ENCODE measurements around the gene NCR3LG1.
"Not testable (repeated sequence)": the region's sequence is repeated elsewhere in the genome, so short reads cannot be mapped to it uniquely, and the experiment has no call there.

Gene NCR3LG1

DNA sequence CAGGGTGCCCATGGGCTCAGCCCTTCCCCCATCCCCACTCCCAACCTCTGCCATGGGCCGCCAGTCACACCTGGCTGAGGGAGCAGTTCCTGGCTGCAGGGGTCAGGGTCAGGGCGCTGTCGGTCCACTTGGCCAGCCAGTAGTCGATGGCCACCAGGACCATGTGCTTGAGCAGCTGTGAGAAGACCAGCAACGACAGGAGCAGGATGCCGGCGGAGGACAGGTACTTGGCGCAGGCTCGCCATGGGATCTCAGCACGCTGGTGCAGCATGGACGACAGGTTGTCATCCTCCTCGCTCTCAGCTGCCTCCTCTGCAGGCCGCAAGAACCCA, 55.2 kb downstream of the NCR3LG1 start:
- intact Hi-C loops (cut with DNase I), result no loop called here
- DNase-seq, result peak in 2 of 10 donors; percentile 50 to 81

- intact Hi-C loops (cut with DNase I), result no loop called here
- peak in 1 of 10 donors; percentile 34 for DNase-seq
These were observed 56.0 kb downstream of the NCR3LG1 start for GRCh38 chr11:17407575-17407974.

DNA sequence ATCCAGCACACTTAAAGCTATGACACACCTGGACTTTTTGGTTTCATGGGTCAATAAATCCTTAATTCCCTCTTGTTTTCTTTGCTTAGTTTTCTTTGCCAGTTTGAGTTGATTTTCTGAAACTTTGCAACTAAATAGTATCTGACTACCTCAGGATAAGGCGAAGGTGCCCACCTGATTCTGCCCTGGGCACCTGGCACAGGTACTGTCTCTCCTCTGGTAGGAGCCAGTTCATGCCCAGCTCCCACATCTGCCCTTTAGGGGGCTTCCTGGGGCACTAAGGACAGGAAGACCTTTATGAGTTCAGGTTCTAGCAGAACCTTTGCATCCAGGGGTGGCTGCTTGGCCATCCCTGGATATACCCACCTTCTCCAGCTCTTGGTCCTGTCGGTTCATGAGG, 56.4 kb downstream of the NCR3LG1 start:
- intact Hi-C loops (cut with DNase I), result no loop called here
- DNase-seq, result peak in 1 of 10 donors; percentile 24

DNA sequence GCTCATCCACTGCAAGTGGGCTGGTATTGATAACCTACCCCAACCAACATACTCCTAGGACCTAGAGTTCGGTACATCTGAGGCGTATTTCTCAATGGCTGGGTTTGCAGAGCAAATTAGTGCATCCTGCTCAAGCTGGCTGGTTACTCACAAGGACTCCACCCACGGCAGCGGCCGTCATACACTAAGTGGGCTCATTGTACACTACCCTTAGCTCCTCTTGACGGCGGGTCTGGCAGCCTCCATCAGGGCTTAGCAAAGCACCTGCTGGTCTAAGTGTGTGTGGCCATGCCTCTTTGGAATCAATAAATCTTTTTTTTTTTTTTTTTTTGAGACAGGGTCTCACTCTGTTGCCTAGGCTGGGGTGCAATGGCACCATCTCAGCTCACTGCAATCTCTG, 57.0 kb downstream of the NCR3LG1 start:
- intact Hi-C loops (cut with DNase I), result no loop called here
- peak in 1 of 10 donors; percentile 66 for DNase-seq

- intact Hi-C loops (cut with DNase I), result no loop called here
- DNase-seq, result peak in 1 of 10 donors; percentile 29
These were observed 59.2 kb downstream of the NCR3LG1 start for GRCh38 chr11:17410606-17411379.

GRCh38 chr11:17411418-17411817, 59.8 kb downstream of the NCR3LG1 start:
- intact Hi-C loops (cut with DNase I), result no loop called here
- peak in 1 of 10 donors; percentile 21 for DNase-seq

GRCh38 chr11:17412488-17413180, 61.0 kb downstream of the NCR3LG1 start:
- peak in 2 of 10 donors; percentile 18 to 58 for DNase-seq
- intact Hi-C loops (cut with DNase I), result no loop called here

GRCh38 chr11:17413414-17414316, 62.1 kb downstream of the NCR3LG1 start:
- intact Hi-C loops (cut with DNase I), result no loop called here

GRCh38 chr11:17414317-17414737, 62.7 kb downstream of the NCR3LG1 start:
- peak in 2 of 10 donors; percentile 29 to 78 for DNase-seq
- intact Hi-C loops (cut with DNase I), result no loop called here

More at GRCh38 chr11:17413414-17414316, 62.1 kb downstream of the NCR3LG1 start:
- DNase-seq, result peak in 3 of 10 donors; percentile 11 to 72 (median 35)

DNA sequence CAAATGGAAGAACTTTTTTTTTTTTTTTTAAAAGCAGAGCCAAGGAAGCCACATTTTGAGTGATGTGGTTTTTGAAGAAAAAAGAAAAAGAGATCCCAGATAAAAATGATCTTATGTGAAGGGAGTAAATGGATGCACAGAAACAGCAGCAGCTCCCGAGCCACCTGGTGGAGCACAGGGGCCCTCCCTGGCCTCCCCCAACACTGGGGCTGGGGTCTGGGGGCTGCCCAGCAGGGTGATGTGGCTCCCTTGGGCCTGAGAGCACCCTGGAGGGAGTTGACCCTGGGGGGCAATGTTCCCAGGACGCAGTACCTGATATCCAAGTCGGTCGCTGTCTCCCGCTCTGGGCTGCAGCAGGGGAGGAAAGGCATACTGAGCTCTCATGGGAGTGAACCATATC, 63.4 kb downstream of the NCR3LG1 start:
- peak in 2 of 10 donors; percentile 21 to 35 for DNase-seq
- intact Hi-C loops (cut with DNase I), result no loop called here

GRCh38 chr11:17415523-17416104, 64.0 kb downstream of the NCR3LG1 start:
- peak in 3 of 10 donors; percentile 40 to 75 (median 68) for DNase-seq
- intact Hi-C loops (cut with DNase I), result no loop called here

- no peak for DNase-seq
- intact Hi-C loops (cut with DNase I), result no loop called here
These were observed 64.9 kb downstream of the NCR3LG1 start for GRCh38 chr11:17416492-17416891.

- peak in 3 of 10 donors; percentile 1 to 11 (median 5) for DNase-seq
- intact Hi-C loops (cut with DNase I), result no loop called here
These were observed 67.0 kb downstream of the NCR3LG1 start for GRCh38 chr11:17418444-17419081.

GRCh38 chr11:17421781-17422180, 70.2 kb downstream of the NCR3LG1 start:
- peak in 3 of 10 donors; percentile 12 to 74 (median 65) for DNase-seq
- intact Hi-C loops (cut with DNase I), result no loop called here

DNA sequence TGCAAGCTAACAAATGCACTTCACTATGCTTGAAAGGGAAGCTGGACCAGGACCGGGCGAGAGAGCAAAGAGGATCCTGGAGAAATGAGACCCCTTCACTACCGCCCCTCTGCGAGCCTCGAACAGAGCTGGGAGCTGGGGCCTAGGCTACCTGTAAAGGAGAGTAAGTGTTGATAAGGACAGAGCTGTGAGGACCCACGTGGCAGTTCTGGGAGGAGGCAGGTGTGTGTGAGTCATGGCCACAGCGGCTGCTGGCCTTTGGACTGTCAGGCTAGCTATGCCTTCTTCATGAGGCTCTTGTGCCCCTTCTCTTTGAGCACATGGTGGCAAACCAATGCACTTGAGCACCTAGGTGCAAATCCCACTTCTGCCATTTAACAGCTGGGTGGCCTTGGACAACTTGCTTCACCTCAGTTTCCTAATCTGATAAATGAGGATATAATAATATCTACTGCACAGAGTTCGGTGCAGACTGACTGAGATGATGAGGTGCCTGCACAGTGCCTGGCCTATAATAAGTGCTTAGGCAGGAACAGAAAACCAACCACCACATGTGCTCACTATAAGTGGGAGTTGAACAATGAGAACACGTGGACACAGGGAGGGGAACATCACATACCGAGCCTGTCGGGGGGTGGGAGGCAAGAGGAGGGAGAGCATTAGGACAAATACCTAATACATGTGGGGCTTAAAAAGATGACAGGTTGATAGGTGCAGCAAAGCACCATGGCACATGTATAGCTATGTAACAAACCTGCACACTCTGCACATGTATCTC, 72.1 kb downstream of the NCR3LG1 start:
- intact Hi-C loops (cut with DNase I), result no loop called here
- DNase-seq, result peak in 2 of 10 donors; percentile 59 to 67

GRCh38 chr11:17426233-17426632, 74.6 kb downstream of the NCR3LG1 start:
- DNase-seq; intact Hi-C loops (cut with DNase I): not testable (repeated sequence)
